Sigmoid colon (tissue), 4 donors: ENCODE results near the gene CDX1.

ENCODE experiments used
- POLR2A ChIP-seq, 2 donors: fragments of 450-650 bp; IDR thresholded peaks; one replicate each; pipeline ENCODE4 v1.6.1; 2016; ENCODE audit warnings: antibody characterized with exemption in 2 of 2, mild to moderate bottlenecking in 2 of 2, moderate library complexity in 2 of 2
- POLR2AphosphoS5 ChIP-seq, 4 donors: sonication (generic); formaldehyde crosslinking; IDR thresholded peaks; one replicate each; pipeline ENCODE4 v1.6.1; 2017; ENCODE audit warnings: antibody characterized with exemption in 4 of 4
- TF ChIP-seq, protein P1 (sequence below), 4 experiments: fragments of 450-650 bp in 3 of 4; fragments of 200-600 bp in 1 of 4; IDR thresholded peaks; one replicate each; pipeline ENCODE4 v1.5.1; 2016 to 2019; ENCODE audit warnings: antibody characterized with exemption in 4 of 4, mild to moderate bottlenecking in 3 of 4, moderate library complexity in 2 of 4

- TF ChIP-seq, protein P1, sequence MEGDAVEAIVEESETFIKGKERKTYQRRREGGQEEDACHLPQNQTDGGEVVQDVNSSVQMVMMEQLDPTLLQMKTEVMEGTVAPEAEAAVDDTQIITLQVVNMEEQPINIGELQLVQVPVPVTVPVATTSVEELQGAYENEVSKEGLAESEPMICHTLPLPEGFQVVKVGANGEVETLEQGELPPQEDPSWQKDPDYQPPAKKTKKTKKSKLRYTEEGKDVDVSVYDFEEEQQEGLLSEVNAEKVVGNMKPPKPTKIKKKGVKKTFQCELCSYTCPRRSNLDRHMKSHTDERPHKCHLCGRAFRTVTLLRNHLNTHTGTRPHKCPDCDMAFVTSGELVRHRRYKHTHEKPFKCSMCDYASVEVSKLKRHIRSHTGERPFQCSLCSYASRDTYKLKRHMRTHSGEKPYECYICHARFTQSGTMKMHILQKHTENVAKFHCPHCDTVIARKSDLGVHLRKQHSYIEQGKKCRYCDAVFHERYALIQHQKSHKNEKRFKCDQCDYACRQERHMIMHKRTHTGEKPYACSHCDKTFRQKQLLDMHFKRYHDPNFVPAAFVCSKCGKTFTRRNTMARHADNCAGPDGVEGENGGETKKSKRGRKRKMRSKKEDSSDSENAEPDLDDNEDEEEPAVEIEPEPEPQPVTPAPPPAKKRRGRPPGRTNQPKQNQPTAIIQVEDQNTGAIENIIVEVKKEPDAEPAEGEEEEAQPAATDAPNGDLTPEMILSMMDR (IDR thresholded peaks at IDR 0.05), result no peak
- no peak for TF ChIP-seq POLR2A (IDR thresholded peaks at IDR 0.05)
- TF ChIP-seq POLR2AphosphoS5 (IDR thresholded peaks at IDR 0.05), result no peak
Observed at GRCh38 chr5:150141544-150142184, 24.9 kb upstream of the CDX1 start.
